Activated CD4-positive, alpha-beta T cell treated with anti-CD3 and anti-CD28 coated beads for 24 hours (primary cell): Measurements from ENCODE around the gene DOK1.

Experiments used
- DNase-seq, 2 donors: peaks; one replicate each; pipeline ENCODE4 v3.0.0-alpha.2; 2020; ENCODE audit warnings: low read depth in 2 of 2

DOK1 gene

DNA sequence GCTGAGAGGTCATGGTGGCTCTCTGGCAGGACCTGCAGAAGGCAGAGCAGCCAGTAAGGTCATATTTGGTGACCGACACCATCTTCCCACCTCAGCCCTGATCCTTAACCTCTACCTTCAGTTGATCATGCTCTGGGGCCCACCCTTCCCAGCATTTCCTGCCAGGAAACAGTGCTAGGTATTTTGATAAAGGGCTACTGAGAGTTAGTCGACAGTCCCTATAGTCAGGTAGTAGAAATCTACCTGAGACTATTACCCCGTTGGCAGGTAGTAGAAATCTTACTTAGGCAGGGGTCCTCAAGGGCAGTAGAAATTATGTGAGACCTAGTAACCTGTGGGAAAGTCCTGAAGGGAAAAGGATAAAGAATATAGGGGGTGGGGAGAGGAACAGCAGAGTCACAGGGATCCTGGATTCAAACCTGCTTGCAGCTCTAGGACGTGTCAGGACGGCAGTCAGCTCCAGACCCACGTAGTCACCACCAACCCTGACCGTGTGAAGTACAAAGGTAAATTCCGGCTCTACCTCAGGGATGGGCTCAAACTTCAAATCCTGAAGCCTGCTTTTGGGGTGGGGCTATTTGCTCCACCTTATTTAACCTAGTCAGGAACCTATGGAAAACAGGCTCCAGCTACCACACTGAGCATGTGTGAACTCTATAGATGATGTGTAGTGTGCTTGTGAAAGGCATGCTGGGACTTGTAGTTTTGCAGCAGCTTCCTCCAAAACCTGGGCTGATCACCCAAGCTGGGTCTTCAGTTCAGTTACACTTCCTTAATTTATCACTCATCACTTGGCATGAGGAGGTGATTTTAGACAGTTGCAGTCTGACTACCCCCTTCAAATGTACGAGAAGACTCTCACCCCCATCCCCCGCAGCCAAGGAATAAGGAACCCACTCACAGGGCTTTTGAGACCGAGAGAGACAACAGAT, 28.5 kb upstream of the DOK1 start, which contains the start of gene DQX1:
Gene DQX1 (minus strand): TSS at position 515 of the 932 bp plus-strand sequence. CDS start 502 bp downstream, at position 13.
- DNase-seq: no peak

GRCh38 chr2:74526649-74527230, 27.8 kb upstream of the DOK1 start:
- no peak for DNase-seq

- no peak for DNase-seq
Observed at GRCh38 chr2:74527741-74528140, 26.8 kb upstream of the DOK1 start.

DNA sequence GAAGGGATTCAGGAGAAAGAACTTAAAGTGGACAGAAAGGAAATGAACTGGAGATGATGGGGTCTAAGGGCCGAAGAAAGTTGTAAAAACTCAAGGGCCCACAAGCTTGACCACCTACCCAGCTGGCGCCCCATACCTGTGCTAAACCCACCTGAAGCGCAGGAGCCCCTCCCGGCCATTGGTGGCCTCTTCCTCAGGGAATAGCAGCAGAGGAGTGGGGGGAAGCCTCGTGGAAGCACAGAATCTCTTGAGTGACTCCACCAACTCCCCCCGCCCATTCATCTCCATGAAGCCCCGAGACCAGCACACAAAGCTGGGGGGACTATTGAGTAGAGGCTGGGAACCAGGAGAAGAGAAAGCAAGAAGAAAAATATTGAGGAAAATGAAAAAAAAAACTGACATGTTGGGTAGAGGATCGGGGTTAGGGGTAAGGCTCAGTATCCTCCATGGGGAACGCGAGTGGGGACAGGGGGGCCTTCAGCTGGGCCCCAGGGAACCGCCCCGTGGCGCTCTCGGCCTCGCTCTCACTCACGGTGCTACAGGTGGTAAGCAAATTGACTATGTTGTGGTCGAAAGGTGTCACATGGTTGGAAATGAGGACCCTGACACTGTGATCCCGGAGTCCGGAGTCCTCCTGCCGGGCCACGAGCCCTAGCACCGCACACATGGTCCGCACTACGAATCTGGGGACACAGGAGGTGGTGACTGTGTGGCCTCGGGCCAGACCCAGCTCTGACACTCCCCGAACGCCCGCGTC, 25.7 kb upstream of the DOK1 start:
- DNase-seq: no peak

DNA sequence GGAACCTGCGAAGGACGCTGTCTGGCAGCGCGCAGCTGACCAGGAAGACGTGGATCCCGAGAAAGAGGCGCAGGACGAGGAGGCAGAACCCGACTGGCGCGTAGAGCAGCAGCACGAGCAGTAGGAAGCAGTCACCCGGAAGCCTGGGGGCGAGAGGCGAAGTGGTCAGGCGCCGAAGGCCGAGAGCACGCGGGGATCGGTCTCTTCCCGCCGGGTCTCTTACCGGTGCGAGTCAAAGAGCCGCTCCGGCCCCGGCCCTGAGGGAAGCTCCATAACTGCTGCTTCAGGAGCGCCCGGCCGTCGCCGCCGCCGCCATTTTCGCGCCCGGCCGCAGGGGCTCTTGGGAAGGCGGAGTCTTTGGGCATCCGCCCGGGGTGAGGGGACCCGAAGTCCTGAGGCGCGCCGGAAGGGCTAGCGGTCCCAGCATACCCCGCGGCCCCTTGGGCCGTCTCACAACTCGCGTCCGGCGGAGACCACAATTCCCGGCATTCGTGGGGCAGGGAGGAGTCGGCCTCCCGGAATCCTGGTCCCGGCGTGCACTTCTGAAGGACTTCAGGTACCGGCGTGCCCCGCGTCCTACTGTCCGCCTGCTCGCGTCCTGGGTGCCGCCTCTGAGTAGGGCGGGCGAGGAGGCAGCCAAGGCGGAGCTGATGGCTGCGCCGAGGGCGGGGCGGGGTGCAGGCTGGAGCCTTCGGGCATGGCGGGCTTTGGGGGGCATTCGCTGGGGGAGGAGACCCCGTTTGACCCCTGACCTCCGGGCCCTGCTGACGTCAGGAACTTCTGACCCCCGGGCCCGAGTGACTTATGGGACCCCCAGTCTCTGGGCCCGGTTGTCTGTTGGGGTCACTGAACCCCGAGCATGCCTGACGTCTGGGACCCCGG, 24.9 kb upstream of the DOK1 start, which contains the start of the genes AUP1 and HTRA2:
Gene AUP1 (minus strand): TSS at position 350 of the 882 bp plus-strand sequence. CDS start 77 bp downstream, at position 273.
Gene HTRA2 (plus strand): TSS at position 577 of the 882 bp plus-strand sequence. CDS start 74 bp downstream, at position 651.
- peak; percentile 87 to 92 for DNase-seq

- DNase-seq: no peak
Observed at GRCh38 chr2:74530239-74531187, 24.0 kb upstream of the DOK1 start.

- no peak for DNase-seq
Observed at GRCh38 chr2:74531666-74532065, 22.9 kb upstream of the DOK1 start.

DNA sequence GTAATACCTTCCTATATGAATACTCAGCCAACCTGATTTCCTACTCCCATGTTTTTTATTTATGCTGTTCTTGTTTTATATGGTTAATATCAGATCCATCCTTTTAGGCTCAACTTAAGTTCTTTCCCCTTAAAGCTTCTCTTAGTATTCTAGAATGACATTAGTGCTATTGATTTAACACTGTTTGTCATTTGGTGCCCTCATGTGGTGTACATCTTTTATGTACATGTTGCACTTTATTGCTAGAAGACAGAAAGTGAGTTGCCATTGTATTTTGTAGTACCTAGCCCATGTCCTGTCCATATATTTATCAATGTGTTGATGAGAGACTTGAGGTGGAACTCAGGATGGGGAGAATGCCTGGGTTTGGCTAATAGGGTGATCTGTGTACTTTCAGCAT, 22.3 kb upstream of the DOK1 start:
- no peak for DNase-seq

DNA sequence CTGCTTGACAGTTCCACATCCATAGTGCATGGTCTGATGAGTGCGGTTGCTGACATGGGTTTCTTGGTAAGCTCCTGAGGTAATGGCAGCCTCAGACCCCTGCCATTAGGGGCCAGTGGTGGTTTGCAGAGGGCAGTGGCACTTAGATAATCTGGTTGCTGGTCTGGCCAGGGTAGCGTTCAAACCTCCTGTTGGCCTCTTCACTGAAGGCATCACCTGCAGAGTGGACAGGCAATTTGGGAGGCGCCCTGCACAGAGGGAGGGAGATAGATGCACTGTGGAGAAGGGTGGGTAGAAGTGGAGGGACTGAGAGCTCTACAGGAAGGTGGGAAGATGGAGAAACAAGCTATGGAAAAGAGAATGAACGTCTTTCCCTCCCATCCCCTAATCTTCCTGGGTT, 21.1 kb upstream of the DOK1 start:
- DNase-seq: no peak

DNA sequence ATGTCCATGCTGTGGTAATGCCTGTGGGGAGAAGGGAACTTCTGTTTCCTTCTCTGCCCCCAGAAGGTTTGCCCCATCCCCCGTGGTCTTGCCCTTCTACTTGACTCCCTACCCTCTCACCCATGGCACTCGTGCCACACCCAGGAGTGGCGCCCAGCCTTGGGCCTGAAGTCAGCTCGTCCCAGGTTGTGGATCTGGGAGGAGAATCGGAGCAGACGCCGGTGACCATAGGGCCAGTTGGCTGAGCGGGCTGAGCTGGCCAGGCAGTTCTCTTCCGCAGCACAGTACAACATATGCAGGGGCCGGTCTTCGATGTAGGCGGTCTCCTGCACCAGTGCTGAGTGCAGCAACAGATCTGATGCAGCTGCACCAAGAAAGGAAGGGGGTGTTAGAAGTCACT, 20.1 kb upstream of the DOK1 start:
- no peak for DNase-seq

DNA sequence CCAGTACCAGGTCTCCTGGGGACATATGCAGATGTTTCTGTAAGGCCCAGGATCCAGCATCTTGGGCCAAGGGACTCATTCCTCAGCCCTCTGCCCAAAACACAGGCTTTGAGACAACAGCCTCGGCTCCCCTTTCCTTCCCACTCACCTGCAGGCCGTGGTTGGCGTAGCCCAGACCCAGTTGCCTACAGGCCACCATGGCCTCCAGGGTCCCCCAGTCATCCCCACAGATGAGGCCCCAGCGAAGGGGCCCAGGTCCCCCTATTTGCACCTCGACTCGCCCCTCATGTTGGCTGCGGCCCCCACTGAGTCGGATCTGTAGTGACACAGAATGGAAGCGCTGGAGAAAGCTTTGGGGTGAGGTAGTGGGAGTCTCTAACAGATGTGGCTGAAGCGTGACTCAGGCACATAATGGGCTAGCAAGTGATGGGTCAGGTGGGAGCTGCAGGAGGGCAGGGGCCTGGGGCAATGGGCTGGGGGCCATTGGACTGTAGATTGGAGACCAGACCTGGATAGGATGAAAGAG, 19.0 kb upstream of the DOK1 start:
- DNase-seq: no peak

DNA sequence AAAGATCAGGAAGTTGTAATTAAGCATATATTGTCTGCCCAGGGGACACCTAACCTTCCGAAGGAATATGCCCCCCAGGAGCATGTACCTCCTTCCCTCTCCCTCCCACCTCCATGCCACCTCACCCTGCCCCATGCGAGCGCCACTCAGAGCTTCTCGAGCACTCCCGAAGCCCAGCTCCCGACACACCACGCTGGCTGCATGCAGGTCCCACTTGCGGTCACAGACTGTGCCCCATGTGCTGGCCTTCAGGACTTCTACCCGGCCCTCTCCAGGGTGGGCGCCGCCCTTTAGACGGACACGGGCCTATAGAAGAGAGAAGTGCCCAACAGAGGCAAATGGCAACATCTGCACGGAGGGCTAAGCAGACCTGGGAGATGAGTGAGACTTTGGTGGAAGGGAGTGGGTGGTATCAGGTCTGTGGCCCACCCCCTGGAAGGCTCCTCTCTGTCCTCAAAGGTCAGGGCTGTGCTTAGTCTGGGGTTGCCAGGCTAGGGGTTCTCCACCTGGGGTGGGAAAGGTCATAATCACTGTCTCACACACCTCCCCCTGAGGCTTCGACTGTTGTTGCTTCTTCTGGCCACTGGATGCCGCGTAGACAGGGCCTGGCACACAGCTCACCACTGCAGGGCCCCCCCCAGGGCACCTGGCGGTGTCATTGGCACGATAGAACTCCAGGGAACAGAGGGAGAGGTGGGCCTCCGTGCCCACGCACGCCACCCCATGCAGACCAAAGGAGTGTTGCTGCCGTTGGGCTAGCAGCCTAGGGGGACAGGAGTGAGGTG, 18.2 kb upstream of the DOK1 start:
- no peak for DNase-seq

GRCh38 chr2:74537140-74537539, 17.4 kb upstream of the DOK1 start:
- no peak for DNase-seq

DNA sequence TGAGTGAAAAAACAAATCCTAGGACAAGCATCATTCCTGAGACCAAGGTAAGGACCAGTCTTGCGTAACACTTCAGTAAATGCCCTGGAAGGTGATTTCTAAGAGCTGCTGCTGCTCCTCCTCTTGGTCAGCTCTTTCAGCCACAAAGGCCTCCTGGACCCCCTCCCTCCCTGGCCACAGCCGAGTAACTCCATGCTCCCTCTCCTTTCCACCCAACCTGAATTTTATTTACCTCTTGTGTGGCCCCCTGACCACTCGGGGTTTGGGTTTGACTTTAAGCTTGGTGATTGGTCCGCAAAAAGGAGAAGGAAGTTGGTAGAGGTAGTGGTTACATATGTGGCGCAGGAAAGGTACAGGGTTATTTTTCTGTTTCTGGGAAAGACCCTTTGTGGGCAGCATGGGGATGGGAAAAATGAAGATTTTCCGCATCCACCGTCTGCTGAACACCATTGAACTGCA, 15.6 kb upstream of the DOK1 start:
- no peak for DNase-seq

GRCh38 chr2:74540291-74540690, 14.2 kb upstream of the DOK1 start:
- no peak for DNase-seq

- no peak for DNase-seq
Observed at GRCh38 chr2:74542978-74543377, 11.5 kb upstream of the DOK1 start.

GRCh38 chr2:74544634-74545033, 9.9 kb upstream of the DOK1 start:
- no peak for DNase-seq

DNA sequence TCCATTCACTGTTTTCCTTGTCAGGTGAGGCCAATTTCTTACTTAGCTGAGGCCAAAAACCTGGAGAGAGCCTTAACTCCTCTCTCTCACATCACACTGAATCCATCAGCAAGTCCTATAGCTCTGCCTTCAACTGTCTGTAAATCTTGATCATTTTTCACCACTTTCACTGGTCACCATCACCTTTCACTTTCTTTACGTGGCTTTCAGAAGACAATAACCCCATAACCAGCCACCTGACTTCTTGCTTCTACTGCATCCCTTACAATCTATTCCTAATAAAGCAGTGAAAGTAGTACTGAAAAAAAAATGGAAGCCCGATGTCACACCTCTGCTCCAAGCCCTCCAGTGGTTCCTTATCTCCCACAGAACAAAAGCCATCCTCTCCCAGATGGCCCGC, 8.5 kb upstream of the DOK1 start:
- DNase-seq: no peak
